HepG2 (cell line): Measurements from ENCODE around the gene DPAGT1. TPM values are rescaled to one million over a fixed set of nuclear protein-coding genes. Genes with fewer than 3 reads are reported as not detected.

Experiments used
- ATAC-seq: fragments of 200-7000 bp; cut with Tn5 transposase; 3 replicates; pipeline ENCODE4 v1.9.1; 2020; ENCODE audit warnings: mild to moderate bottlenecking, moderate library complexity
- BruUV-seq: library from RNA; stranded (reverse); fragments of 400-500 nt; replicated peaks from 2 replicates; lab custom pipeline; 2021; lab: Mats Ljungman, UMichigan
- CTCF ChIA-PET: fragments of 300-600 bp; formaldehyde crosslinking; extraction: SDS; loops from one replicate; lab custom pipeline; 2021; ENCODE audit warnings: low total read pairs, inconsistent platforms, low intra/inter-chr PET ratio; lab: Yijun Ruan, JAX
- POLR2A ChIA-PET: fragments of 350-600 bp; sonication (Branson Sonifier 250); formaldehyde crosslinking; loops from one replicate; lab custom pipeline; 2020; ENCODE audit warnings: antibody characterized with exemption, inconsistent platforms; lab: Yijun Ruan, JAX
- DNase-seq: peaks from one replicate; pipeline ENCODE4 v3.0.0-alpha.2; 2015; ENCODE audit warnings: low spot score
- FAIRE-seq: peaks from 3 replicates; lab custom pipeline; 2011; peaks lifted over from hg19 to GRCh38; lab: Jason Lieb, UNC
- H2AFZ ChIP-seq: one replicate; pipeline ENCODE4 v1.6.1; 2011; ENCODE audit warnings: low read length, inconsistent platforms
- H3K27ac ChIP-seq: fragments of 300-600 bp; 3 replicates; pipeline ENCODE4 v1.8.0; 2011; ENCODE audit warnings: mixed run types, mild to moderate bottlenecking, mixed read lengths, low read length, inconsistent platforms; ENCODE audit not compliant: insufficient read depth; ENCODE audit errors: extremely low read length
- H3K27me3 ChIP-seq, 2 experiments: fragments of 200-600 bp in 1 of 2; 2 replicates in 1 of 2; 3 replicates in 1 of 2; pipeline versions ENCODE4 v1.6.0 to v1.8.0; 2011; ENCODE audit warnings: low read length in 2 of 2, mild to moderate bottlenecking in 2 of 2, moderate library complexity in 2 of 2, inconsistent platforms in 1 of 2; ENCODE audit not compliant: insufficient read depth in 2 of 2, control insufficient read depth in 1 of 2
- H3K36me3 ChIP-seq, 2 experiments: fragments of 200-600 bp in 1 of 2; replicated peaks in 1 of 2; 2 replicates in 1 of 2; 3 replicates in 1 of 2; pipeline versions ENCODE4 v1.5.1 to v1.8.0; 2011; ENCODE audit warnings: low read length in 2 of 2, inconsistent platforms in 1 of 2; ENCODE audit not compliant: insufficient read depth in 2 of 2, control insufficient read depth in 1 of 2
- H3K4me1 ChIP-seq: 2 replicates; pipeline ENCODE4 v1.5.1; 2012; ENCODE audit warnings: low read length, inconsistent platforms; ENCODE audit not compliant: insufficient read depth
- H3K4me2 ChIP-seq: 2 replicates; pipeline ENCODE4 v1.6.0; 2011; ENCODE audit warnings: low read depth, low read length, inconsistent platforms
- H3K4me3 ChIP-seq, 3 experiments: fragments of 200-600 bp in 1 of 3; sonication (generic), shearing (Covaris generic) in 1 of 3; replicated peaks in 1 of 3; 2 replicates each; pipeline ENCODE4 v1.5.1; 2011 to 2016; ENCODE audit warnings: low read length in 3 of 3, inconsistent platforms in 2 of 3, low read depth in 2 of 3, mild to moderate bottlenecking in 2 of 3, control low read depth in 1 of 3, mixed read lengths in 1 of 3; ENCODE audit not compliant: insufficient read depth in 1 of 3
- H3K79me2 ChIP-seq: one replicate; pipeline ENCODE4 v1.6.1; 2011; ENCODE audit warnings: low read length, inconsistent platforms; ENCODE audit not compliant: insufficient read depth
- H3K9ac ChIP-seq: 2 replicates; pipeline ENCODE4 v1.6.0; 2011; ENCODE audit warnings: mild to moderate bottlenecking, low read depth, low read length, inconsistent platforms; ENCODE audit not compliant: insufficient read depth
- H3K9me3 ChIP-seq: 2 replicates; pipeline ENCODE4 v1.5.1; 2012; ENCODE audit warnings: mild to moderate bottlenecking, low read length
- H4K20me1 ChIP-seq: 2 replicates; pipeline ENCODE4 v1.6.0; 2011; ENCODE audit warnings: inconsistent platforms, mild to moderate bottlenecking, low read length, moderate library complexity; ENCODE audit not compliant: insufficient read depth
- AKAP8 ChIP-seq: sonication (generic); formaldehyde crosslinking; IDR thresholded peaks from 2 replicates; pipeline ENCODE4 v1.5.1; 2020; ENCODE audit warnings: mild to moderate bottlenecking, missing genetic modification reagents
- LCORL ChIP-seq, 2 experiments: fragments of 450-650 bp in 1 of 2; sonication (generic) in 1 of 2; formaldehyde crosslinking in 1 of 2; IDR thresholded peaks; 2 replicates each; pipeline versions ENCODE4 v1.5.0 to v1.6.1; 2017 to 2020; ENCODE audit warnings: antibody characterized with exemption in 1 of 2, missing genetic modification reagents in 1 of 2
- NFIB ChIP-seq: sonication (generic); formaldehyde crosslinking; IDR thresholded peaks from 2 replicates; pipeline ENCODE4 v1.9.0; 2021; ENCODE audit warnings: missing genetic modification reagents, mild to moderate bottlenecking, borderline replicate concordance
- REST ChIP-seq, 2 experiments: IDR thresholded peaks; 2 replicates each; pipeline ENCODE4 v1.6.1; 2011 to 2012; ENCODE audit warnings: low read length in 2 of 2, borderline replicate concordance in 1 of 2, low read depth in 1 of 2, mild to moderate bottlenecking in 1 of 2, moderate library complexity in 1 of 2
- STAT6 ChIP-seq: sonication (generic); formaldehyde crosslinking; IDR thresholded peaks from 2 replicates; pipeline ENCODE4 v1.4.0; 2020; ENCODE audit warnings: missing genetic modification reagents, mild to moderate bottlenecking, borderline replicate concordance
- XRCC5 ChIP-seq: fragments of 200-400 bp; formaldehyde crosslinking; optimal IDR thresholded peaks from 2 replicates; pipeline ENCODE3; 2017; ENCODE audit warnings: mild to moderate bottlenecking, low read length
- ZBTB7A ChIP-seq: sonication (generic); formaldehyde crosslinking; IDR thresholded peaks from 2 replicates; pipeline ENCODE4 v1.8.0; 2022; ENCODE audit warnings: mild to moderate bottlenecking, missing genetic modification reagents
- ZNF225 ChIP-seq: sonication (generic); formaldehyde crosslinking; IDR thresholded peaks from 2 replicates; pipeline ENCODE4 v1.4.0; 2020; ENCODE audit warnings: mild to moderate bottlenecking, missing genetic modification reagents
- ZNF274 ChIP-seq: sonication (generic); formaldehyde crosslinking; IDR thresholded peaks from 2 replicates; pipeline ENCODE4 v1.5.1; 2020; ENCODE audit warnings: mild to moderate bottlenecking, missing genetic modification reagents
- ZNF275 ChIP-seq: sonication (generic); formaldehyde crosslinking; IDR thresholded peaks from 2 replicates; pipeline ENCODE4 v1.8.0; 2022; ENCODE audit warnings: missing genetic modification reagents, mild to moderate bottlenecking, inconsistent platforms, borderline replicate concordance
- ZNF562 ChIP-seq: sonication (generic); formaldehyde crosslinking; IDR thresholded peaks from 2 replicates; pipeline ENCODE4 v1.8.0; 2022; ENCODE audit warnings: missing genetic modification reagents, borderline replicate concordance
- ZNF597 ChIP-seq: sonication (generic); formaldehyde crosslinking; IDR thresholded peaks from 2 replicates; pipeline ENCODE4 v1.5.0; 2020; ENCODE audit warnings: missing genetic modification reagents
- WGBS: methylation state at CpG from one replicate; pipeline ENCODE4 v1.1.6; 2017; ENCODE audit warnings: low lambda C conversion rate; 5-methylcytosine and 5-hydroxymethylcytosine counted together
- in situ Hi-C: cut with HindIII; loops from 2 replicates; pipeline ENCODE4 v1.10.0; 2017; ENCODE audit warnings: low pct_unique_long_range_greater_than_20kb; ENCODE audit not compliant: extremely low pct_ligation_motif_present
- intact Hi-C: fragments of 100-400 bp; cut with micrococcal nuclease; formaldehyde crosslinking; loops from one replicate; pipeline ENCODE4 v1.10.0; 2022; ENCODE audit not compliant: unreplicated experiment
- polyA plus RNA-seq, 8 experiments: library from polyadenylated mRNA; depleted of rRNA in 3 of 8; stranded (reverse) in 7 of 8; unstranded in 1 of 8; fragments of >200 nt; fragmentation: Illumina TruSeq in 4 of 8; extraction: Trizol in 4 of 8; gene quantifications; 2 replicates each; pipeline versions ENCODE4 v1.2.1 to v1.2.3, GENCODE V29; 2011 to 2016; ENCODE audit warnings: low read depth in 4 of 8, missing spikeins in 1 of 8, mixed read lengths in 1 of 8; ENCODE audit not compliant: insufficient read depth in 1 of 8
- total RNA-seq, 5 experiments: library from RNA; depleted of rRNA; stranded (reverse); fragments of >200 nt; fragmentation: Illumina TruSeq; extraction: Trizol; gene quantifications; 2 replicates each; pipeline ENCODE4 v1.2.3, GENCODE V29; 2016; ENCODE audit warnings: low read depth in 1 of 5

The DPAGT1 gene
- total and polyA plus RNA-seq, 2 of the 13 experiments (the other 11 are each of a cell fraction or from before 2014, with no cell fraction given), result 37.6 to 70.7 TPM

- FAIRE-seq (no peak), DNase-seq (no peak), ATAC-seq (no peak)
- no CpG with 5 or more reads among the region's 3 CpGs for WGBS
- BruUV-seq, result no TSS peak
- ChIA-PET POLR2A (interaction anchor here (1.6 to 4.2 kb wide), 5 partner anchors 11 to 75 kb away, joined by 3 to 75 read pairs (median 24); partner anchors contain the start of genes HINFP, HMBS, NHERF4 and VPS11), CTCF (no interaction called here)
- no peak overlapping the region for H2AFZ ChIP-seq
- in situ Hi-C loops (no loop called here), intact Hi-C loops (loop anchor here (5.0 kb wide), 1 partner anchor 87 kb away; no protein-coding TSS in a partner anchor)
- no peak overlapping the region for H3K9ac ChIP-seq
- H3K4me3 ChIP-seq, result no peak overlapping the region
- no peaks in the 10 kb centered on the region for H4K20me1 ChIP-seq
- no peak overlapping the region for H3K27ac ChIP-seq
- no peaks in the 10 kb centered on the region for H3K79me2 ChIP-seq
- H3K4me2 ChIP-seq, result no peak overlapping the region
- H3K9me3 ChIP-seq, result no peaks in the 10 kb centered on the region
- H3K27me3 ChIP-seq, result no peaks in the 10 kb centered on the region; a peak in 1 of 5 replicates
- H3K36me3 ChIP-seq, result peaks cover 7 to 34% of the 10 kb centered on the region in 2 experiments
- H3K4me1 ChIP-seq, result peaks cover 29% of the 10 kb centered on the region
- TF ChIP-seq STAT6 (CRISPR knock-in tag) (no peak), LCORL (IDR thresholded peaks at IDR 0.05) (no peak), LCORL (CRISPR knock-in tag; IDR thresholded peaks at IDR 0.05) (no peak), ZNF274 (no peak), ZNF225 (CRISPR knock-in tag) (no peak), ZNF562 (CRISPR knock-in tag) (no peak), XRCC5 (no peak), AKAP8 (CRISPR knock-in tag) (no peak), NFIB (CRISPR knock-in tag) (no peak), REST (IDR thresholded peaks at IDR 0.05; ENCODE audit: borderline replicate concordance in 1 of 2, low read depth in 1 of 2, low read length in 2 of 2) (no peak), ZNF275 (no peak), ZBTB7A (CRISPR knock-in tag) (no peak), ZNF597 (CRISPR knock-in tag) (no peak)
Measured at GRCh38 chr11:119109843-119110242, 8.2 kb upstream of the DPAGT1 start.
